Measurements from ENCODE around the gene TMEM150A.
"Not testable (repeated sequence)": the region's sequence is repeated elsewhere in the genome, so short reads cannot be mapped to it uniquely, and the experiment has no call there.

Gene TMEM150A

GRCh38 chr2:85594715-85595300, 7.7 kb downstream of the TMEM150A start:
- Histone ChIP-seq H3K27ac (peak overlapping the region; percentile 28; the same call in 1 of the 2 replicates), H3K9ac (peak overlapping the region; percentile 57), H2AFZ (ENCODE audit: low read depth) (peak overlapping the region; percentile 77), H3K27me3 (ENCODE audit: insufficient read depth, low read depth) (no peaks in the 10 kb centered on the region), H3K79me2 (ENCODE audit: insufficient read depth, low read depth) (peaks cover 16% of the 10 kb centered on the region; the same call in 1 of the 2 replicates), H3K36me3 (ENCODE audit: insufficient read depth) (no peaks in the 10 kb centered on the region), H3K4me3 (IDR thresholded peaks at IDR 0.05; ENCODE audit: insufficient read depth, low read depth, low read length) (peak overlapping the region; percentile 65), H3K4me2 (peak overlapping the region; percentile 87), H3K4me1 (ENCODE audit: low read depth, poor library complexity, severe bottlenecking) (peaks cover 21% of the 10 kb centered on the region), H4K20me1 (ENCODE audit: insufficient read depth) (no peaks in the 10 kb centered on the region)
- TF ChIP-seq, protein P1, sequence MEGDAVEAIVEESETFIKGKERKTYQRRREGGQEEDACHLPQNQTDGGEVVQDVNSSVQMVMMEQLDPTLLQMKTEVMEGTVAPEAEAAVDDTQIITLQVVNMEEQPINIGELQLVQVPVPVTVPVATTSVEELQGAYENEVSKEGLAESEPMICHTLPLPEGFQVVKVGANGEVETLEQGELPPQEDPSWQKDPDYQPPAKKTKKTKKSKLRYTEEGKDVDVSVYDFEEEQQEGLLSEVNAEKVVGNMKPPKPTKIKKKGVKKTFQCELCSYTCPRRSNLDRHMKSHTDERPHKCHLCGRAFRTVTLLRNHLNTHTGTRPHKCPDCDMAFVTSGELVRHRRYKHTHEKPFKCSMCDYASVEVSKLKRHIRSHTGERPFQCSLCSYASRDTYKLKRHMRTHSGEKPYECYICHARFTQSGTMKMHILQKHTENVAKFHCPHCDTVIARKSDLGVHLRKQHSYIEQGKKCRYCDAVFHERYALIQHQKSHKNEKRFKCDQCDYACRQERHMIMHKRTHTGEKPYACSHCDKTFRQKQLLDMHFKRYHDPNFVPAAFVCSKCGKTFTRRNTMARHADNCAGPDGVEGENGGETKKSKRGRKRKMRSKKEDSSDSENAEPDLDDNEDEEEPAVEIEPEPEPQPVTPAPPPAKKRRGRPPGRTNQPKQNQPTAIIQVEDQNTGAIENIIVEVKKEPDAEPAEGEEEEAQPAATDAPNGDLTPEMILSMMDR (conservative IDR thresholded peaks at IDR 0.05; ENCODE audit: low read depth, low read length): no peak

DNA sequence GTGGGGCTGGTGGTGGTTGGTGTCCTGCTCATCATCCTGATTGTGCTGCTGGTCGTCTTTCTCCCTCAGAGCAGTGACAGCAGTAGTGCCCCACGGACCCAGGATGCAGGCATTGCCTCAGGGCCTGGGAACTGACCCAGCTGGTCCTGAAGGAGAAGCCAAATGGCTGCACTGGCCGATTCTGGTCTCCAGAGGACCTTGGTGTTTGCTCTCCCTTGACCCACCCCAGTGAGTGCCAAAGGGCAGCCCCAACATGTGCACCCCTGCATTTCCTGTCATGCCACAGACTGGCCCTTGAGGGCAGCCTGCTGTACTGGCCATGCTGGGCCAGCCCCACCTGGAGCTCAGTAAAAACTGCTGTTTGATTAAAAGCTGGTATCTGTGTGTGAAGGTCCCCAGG, 9.5 kb downstream of the TMEM150A start:
- Histone ChIP-seq H3K4me1 (ENCODE audit: low read depth, poor library complexity, severe bottlenecking) (peaks cover 21% of the 10 kb centered on the region), H3K4me2 (no peak overlapping the region), H3K79me2 (ENCODE audit: insufficient read depth, low read depth) (peaks cover 16% of the 10 kb centered on the region; the same call in 1 of the 2 replicates), H3K36me3 (ENCODE audit: insufficient read depth) (no peaks in the 10 kb centered on the region), H3K9ac (no peak overlapping the region), H2AFZ (ENCODE audit: low read depth) (no peak overlapping the region), H3K27me3 (ENCODE audit: insufficient read depth, low read depth) (no peaks in the 10 kb centered on the region), H4K20me1 (ENCODE audit: insufficient read depth) (no peaks in the 10 kb centered on the region), H3K27ac (no peak overlapping the region), H3K4me3 (IDR thresholded peaks at IDR 0.05; ENCODE audit: insufficient read depth, low read depth, low read length) (no peak overlapping the region)
- TF ChIP-seq, protein P1 (conservative IDR thresholded peaks at IDR 0.05; ENCODE audit: low read depth, low read length): no peak

DNA sequence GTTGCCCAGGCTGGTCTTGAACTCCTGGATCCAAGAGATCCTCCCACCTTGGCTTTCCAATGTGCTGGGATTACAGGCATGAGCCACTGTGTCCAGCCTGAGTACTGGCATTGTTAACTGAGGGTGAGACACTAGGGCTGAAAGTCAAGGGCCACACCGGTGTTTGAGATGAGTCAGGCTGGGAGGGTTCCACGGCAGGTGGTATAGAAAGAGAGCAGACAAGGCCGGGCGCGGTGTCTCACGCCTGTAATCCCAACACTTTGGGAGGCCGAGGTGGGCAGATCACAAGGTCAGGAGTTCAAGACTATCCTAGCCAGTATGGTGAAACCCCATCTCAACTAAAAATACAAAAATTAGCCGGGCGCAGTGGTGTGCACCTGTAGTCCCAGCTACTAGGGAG, 10.2 kb downstream of the TMEM150A start:
- not testable (repeated sequence) for H3K27ac ChIP-seq; H2AFZ ChIP-seq (ENCODE audit: low read depth); H3K27me3 ChIP-seq (ENCODE audit: insufficient read depth, low read depth); H4K20me1 ChIP-seq (ENCODE audit: insufficient read depth); H3K36me3 ChIP-seq (ENCODE audit: insufficient read depth); H3K4me3 ChIP-seq (IDR thresholded peaks at IDR 0.05; ENCODE audit: insufficient read depth, low read depth, low read length); H3K4me2 ChIP-seq; H3K9ac ChIP-seq
- Histone ChIP-seq H3K4me1 (ENCODE audit: low read depth, poor library complexity, severe bottlenecking) (peaks cover 17% of the 10 kb centered on the region), H3K79me2 (ENCODE audit: insufficient read depth, low read depth) (peaks cover 16% of the 10 kb centered on the region; the same call in 1 of the 2 replicates)

- no peak overlapping the region for H3K4me3 ChIP-seq (IDR thresholded peaks at IDR 0.05; ENCODE audit: insufficient read depth, low read depth, low read length)
- no peaks in the 10 kb centered on the region for H4K20me1 ChIP-seq (ENCODE audit: insufficient read depth)
- TF ChIP-seq, protein P1 (conservative IDR thresholded peaks at IDR 0.05; ENCODE audit: low read depth, low read length): no peak
- H3K27ac ChIP-seq: no peak overlapping the region
- H3K4me1 ChIP-seq (ENCODE audit: low read depth, poor library complexity, severe bottlenecking): peaks cover 12% of the 10 kb centered on the region
- no peaks in the 10 kb centered on the region for H3K27me3 ChIP-seq (ENCODE audit: insufficient read depth, low read depth)
- no peaks in the 10 kb centered on the region for H3K36me3 ChIP-seq (ENCODE audit: insufficient read depth)
- H3K4me2 ChIP-seq: no peak overlapping the region
- H3K79me2 ChIP-seq (ENCODE audit: insufficient read depth, low read depth): peaks cover 10% of the 10 kb centered on the region; the same call in 1 of the 2 replicates
- H3K9ac ChIP-seq: no peak overlapping the region
- H2AFZ ChIP-seq (ENCODE audit: low read depth): no peak overlapping the region
Measured at GRCh38 chr2:85591563-85591962, 10.9 kb downstream of the TMEM150A start.

GRCh38 chr2:85590950-85591349, 11.5 kb downstream of the TMEM150A start:
- no peak overlapping the region for H2AFZ ChIP-seq (ENCODE audit: low read depth)
- no peak overlapping the region for H3K4me3 ChIP-seq (IDR thresholded peaks at IDR 0.05; ENCODE audit: insufficient read depth, low read depth, low read length)
- no peak overlapping the region for H3K9ac ChIP-seq
- no peaks in the 10 kb centered on the region for H3K36me3 ChIP-seq (ENCODE audit: insufficient read depth)
- TF ChIP-seq, protein P1 (conservative IDR thresholded peaks at IDR 0.05; ENCODE audit: low read depth, low read length): no peak
- no peak overlapping the region for H3K4me2 ChIP-seq
- peaks cover 7% of the 10 kb centered on the region for H3K4me1 ChIP-seq (ENCODE audit: low read depth, poor library complexity, severe bottlenecking)
- no peaks in the 10 kb centered on the region for H3K27me3 ChIP-seq (ENCODE audit: insufficient read depth, low read depth)
- H4K20me1 ChIP-seq (ENCODE audit: insufficient read depth): no peaks in the 10 kb centered on the region
- peaks cover 4% of the 10 kb centered on the region; the same call in 1 of the 2 replicates for H3K79me2 ChIP-seq (ENCODE audit: insufficient read depth, low read depth)
- H3K27ac ChIP-seq: no peak overlapping the region
